ENCODE results near the gene MAMDC4. TPM values are rescaled to one million over a fixed set of nuclear protein-coding genes. Genes with fewer than 3 reads are reported as not detected.

MAMDC4 gene
- total and polyA plus RNA-seq, 2 of the 13 experiments (the other 11 are each of a cell fraction or from before 2014, with no cell fraction given): 6.0 to 6.8 TPM

GRCh38 chr9:136840877-136841645, 11.1 kb upstream of the MAMDC4 start (continued):
- no peak for TF ChIP-seq ZFP37 (CRISPR knock-in tag; IDR thresholded peaks at IDR 0.05; ENCODE audit: borderline replicate concordance)
- no peak for TF ChIP-seq CHCHD3 (CRISPR knock-in tag; IDR thresholded peaks at IDR 0.05)
- TF ChIP-seq GATAD2A (CRISPR knock-in tag; IDR thresholded peaks at IDR 0.05): no peak
- TF ChIP-seq MAZ (IDR thresholded peaks at IDR 0.05; ENCODE audit: borderline replicate concordance, low read depth, low read length): 0 out of 2 replicates have a peak, but pooled peaks have one; percentile 38
- TF ChIP-seq MAZ (CRISPR knock-in tag; IDR thresholded peaks at IDR 0.05; ENCODE audit: low read depth): peak; percentile 54
- peak; percentile 11 for TF ChIP-seq CBX1 (IDR thresholded peaks at IDR 0.05; ENCODE audit: low read depth)
- TF ChIP-seq TOPORS (CRISPR knock-in tag; IDR thresholded peaks at IDR 0.05): peak; percentile 83; the same call in 1 of the 2 replicates
- 0 out of 2 replicates have a peak, but pooled peaks have one; percentile 43 for TF ChIP-seq REPIN1 (CRISPR knock-in tag; IDR thresholded peaks at IDR 0.05; ENCODE audit: borderline replicate concordance, low read depth)
- TF ChIP-seq, protein P1, sequence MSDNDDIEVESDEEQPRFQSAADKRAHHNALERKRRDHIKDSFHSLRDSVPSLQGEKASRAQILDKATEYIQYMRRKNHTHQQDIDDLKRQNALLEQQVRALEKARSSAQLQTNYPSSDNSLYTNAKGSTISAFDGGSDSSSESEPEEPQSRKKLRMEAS (IDR thresholded peaks at IDR 0.05): no peak
- TF ChIP-seq DNMT1 (CRISPR knock-in tag; IDR thresholded peaks at IDR 0.05): 0 out of 2 replicates have a peak, but pooled peaks have one; percentile 20
- no peak for TF ChIP-seq ZSCAN20 (CRISPR knock-in tag; IDR thresholded peaks at IDR 0.05; ENCODE audit: borderline replicate concordance)
- no peak for TF ChIP-seq HOXA7 (CRISPR knock-in tag; IDR thresholded peaks at IDR 0.05)
- TF ChIP-seq, protein P2, sequence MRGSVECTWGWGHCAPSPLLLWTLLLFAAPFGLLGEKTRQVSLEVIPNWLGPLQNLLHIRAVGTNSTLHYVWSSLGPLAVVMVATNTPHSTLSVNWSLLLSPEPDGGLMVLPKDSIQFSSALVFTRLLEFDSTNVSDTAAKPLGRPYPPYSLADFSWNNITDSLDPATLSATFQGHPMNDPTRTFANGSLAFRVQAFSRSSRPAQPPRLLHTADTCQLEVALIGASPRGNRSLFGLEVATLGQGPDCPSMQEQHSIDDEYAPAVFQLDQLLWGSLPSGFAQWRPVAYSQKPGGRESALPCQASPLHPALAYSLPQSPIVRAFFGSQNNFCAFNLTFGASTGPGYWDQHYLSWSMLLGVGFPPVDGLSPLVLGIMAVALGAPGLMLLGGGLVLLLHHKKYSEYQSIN (CRISPR knock-in tag; IDR thresholded peaks at IDR 0.05; ENCODE audit: borderline replicate concordance): no peak
- TF ChIP-seq ZNF740 (CRISPR knock-in tag; IDR thresholded peaks at IDR 0.05): 0 out of 2 replicates have a peak, but pooled peaks have one; percentile 38
- TF ChIP-seq TCF12 (IDR thresholded peaks at IDR 0.05): no peak
- TF ChIP-seq TCF12 (CRISPR knock-in tag; IDR thresholded peaks at IDR 0.05): peak; percentile 60; the same call in 1 of the 2 replicates
- TF ChIP-seq ZNF451 (CRISPR knock-in tag; IDR thresholded peaks at IDR 0.05): no peak
- no peak for TF ChIP-seq ZBTB39 (CRISPR knock-in tag; IDR thresholded peaks at IDR 0.05)
- TF ChIP-seq ZFP62 (CRISPR knock-in tag; IDR thresholded peaks at IDR 0.05): no peak
- TF ChIP-seq NKX3-1 (CRISPR knock-in tag; IDR thresholded peaks at IDR 0.05): no peak
- no peak for TF ChIP-seq POGK (CRISPR knock-in tag; conservative IDR thresholded peaks at IDR 0.05)
- TF ChIP-seq ZNF331 (CRISPR knock-in tag; IDR thresholded peaks at IDR 0.05): peak; percentile 20; the same call in 1 of the 2 replicates
- no peak for TF ChIP-seq ZFP90 (CRISPR knock-in tag; IDR thresholded peaks at IDR 0.05; ENCODE audit: borderline replicate concordance)
- no peak for TF ChIP-seq ZNF720 (CRISPR knock-in tag; IDR thresholded peaks at IDR 0.05)
- TF ChIP-seq MXD3 (CRISPR knock-in tag; IDR thresholded peaks at IDR 0.05): no peak
